Measurements from ENCODE around the gene ANKRD65. TPM values are rescaled to one million over a fixed set of nuclear protein-coding genes. Genes with fewer than 3 reads are reported as not detected.
"Not testable (repeated sequence)": the region's sequence is repeated elsewhere in the genome, so short reads cannot be mapped to it uniquely, and the experiment has no call there.

The ANKRD65 gene
- polyA plus RNA-seq, 3 donors = 9.0 to 15.7 (median 12.0) TPM

- DNase-seq = no peak
These were observed 2.4 kb downstream of the ANKRD65 start for GRCh38 chr1:1418464-1419362.

DNA sequence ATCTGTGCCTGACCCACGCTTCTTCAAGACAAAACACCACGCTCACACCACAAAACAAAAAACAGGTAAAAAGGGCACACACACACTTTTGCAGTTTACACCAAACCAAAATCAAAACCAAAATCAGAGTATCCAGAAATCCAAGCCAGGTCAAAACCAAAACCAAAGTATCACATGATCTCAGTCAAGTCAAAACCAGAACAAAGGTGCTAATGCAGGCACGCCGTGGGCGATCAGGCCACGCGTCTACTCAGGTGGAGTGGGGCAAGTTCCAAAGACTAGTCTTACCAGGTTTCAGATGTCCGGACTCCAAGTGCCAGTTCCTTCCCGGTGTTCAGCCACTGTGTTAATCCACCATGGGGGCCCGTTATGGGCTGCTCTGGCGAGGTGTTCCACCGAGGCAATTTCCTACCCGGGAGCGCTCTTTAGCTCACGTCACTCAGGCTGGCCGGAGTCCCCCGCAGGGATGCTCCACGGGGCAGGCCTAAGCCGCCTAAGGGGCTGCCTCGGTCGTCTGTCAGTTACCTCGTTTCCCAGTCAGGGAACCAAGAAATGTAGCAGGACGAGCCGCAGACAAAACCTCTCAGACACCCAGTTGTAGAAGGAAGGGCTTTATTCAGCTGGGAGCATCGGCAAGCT lies 3.1 kb downstream of the ANKRD65 start:
- DNase-seq = not testable (repeated sequence)

DNA sequence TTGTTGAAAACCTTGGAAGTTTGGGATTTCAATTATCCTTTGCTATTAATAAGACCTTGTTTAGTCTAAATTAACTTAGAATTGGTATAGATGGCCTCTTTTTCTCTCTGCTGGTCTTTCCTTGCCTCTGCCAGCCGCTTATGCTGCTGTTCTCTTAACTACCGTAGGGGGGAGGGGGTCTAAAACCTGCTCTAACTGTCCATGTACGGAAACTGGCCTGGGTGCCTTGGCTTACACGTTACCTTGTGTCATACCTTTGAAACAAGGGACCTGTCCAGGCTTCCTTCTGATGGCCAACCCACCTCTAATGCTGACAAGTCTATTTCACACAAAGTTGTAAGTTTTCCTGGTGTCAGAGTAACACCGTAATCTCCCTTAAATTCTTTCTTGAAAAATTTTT lies 3.7 kb downstream of the ANKRD65 start:
- DNase-seq = not testable (repeated sequence)

DNA sequence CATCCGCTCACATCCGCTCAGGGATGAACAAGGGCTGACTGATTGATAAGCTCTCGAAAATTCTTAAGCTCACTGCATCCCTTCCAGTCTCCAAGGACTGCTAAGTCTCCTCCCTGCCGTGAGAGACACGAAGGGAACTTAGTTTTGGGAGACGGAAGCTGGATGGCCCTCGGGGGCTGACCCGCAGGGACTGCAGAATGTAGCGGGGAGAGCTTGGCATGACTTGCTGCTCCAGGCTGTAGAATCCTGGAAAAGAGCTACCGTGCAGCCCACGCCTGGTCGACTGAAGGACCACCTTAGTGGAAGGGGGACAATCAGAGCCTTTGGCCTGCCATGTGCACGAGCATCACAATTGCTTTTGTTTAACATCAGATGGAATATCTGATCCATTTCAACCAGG lies 5.3 kb downstream of the ANKRD65 start:
- no peak for DNase-seq

DNA sequence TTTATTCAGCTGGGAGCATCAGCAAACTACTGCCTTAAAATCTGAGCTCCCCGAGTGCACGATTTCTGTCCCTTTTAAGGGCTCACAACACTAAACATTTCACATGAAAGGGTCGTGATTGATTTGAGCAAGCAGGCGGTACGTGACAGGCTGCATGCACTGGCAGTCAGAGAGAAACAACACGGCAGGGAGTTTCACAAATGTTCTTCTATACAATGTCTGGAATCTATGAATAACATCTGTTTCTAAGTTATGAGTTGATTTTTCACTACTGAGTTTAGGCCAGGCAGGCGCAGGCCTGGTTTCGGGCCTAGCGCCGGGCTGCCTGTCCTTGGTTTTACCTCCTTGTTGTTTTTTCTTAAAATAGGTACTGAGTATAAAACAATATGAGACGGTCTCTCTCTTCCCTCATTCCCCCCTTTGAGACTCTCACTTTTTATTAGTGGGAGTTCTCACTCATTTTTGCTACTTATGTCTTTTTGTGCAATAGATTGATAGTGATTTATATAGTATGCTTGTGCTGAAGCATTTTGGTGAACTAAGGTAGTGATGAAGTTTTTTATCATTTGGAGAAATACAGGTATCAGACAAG lies 8.7 kb downstream of the ANKRD65 start:
- not testable (repeated sequence) for DNase-seq

DNA sequence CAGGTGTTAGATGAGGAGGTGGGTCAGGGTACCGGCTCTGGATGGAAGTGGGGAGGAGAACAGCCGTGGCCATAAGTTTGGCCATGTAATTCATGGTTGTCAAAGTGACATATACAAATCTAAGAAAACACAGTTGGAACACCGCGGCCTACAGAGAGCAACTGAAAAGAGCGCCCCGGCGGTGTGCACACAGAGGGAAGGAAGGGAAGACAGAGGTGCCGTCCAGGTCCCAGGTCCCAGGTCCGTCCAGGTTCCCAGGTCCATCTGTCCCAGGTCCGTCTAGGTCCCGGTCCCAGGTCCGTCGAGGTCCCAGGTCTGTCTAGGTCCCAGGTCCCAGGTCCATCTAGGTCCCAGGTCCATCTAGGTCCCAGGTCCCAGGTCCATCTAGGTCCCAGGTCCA lies 9.4 kb downstream of the ANKRD65 start:
- no peak for DNase-seq

GRCh38 chr1:1410238-1410637 lies 10.8 kb downstream of the ANKRD65 start:
- not testable (repeated sequence) for DNase-seq

DNA sequence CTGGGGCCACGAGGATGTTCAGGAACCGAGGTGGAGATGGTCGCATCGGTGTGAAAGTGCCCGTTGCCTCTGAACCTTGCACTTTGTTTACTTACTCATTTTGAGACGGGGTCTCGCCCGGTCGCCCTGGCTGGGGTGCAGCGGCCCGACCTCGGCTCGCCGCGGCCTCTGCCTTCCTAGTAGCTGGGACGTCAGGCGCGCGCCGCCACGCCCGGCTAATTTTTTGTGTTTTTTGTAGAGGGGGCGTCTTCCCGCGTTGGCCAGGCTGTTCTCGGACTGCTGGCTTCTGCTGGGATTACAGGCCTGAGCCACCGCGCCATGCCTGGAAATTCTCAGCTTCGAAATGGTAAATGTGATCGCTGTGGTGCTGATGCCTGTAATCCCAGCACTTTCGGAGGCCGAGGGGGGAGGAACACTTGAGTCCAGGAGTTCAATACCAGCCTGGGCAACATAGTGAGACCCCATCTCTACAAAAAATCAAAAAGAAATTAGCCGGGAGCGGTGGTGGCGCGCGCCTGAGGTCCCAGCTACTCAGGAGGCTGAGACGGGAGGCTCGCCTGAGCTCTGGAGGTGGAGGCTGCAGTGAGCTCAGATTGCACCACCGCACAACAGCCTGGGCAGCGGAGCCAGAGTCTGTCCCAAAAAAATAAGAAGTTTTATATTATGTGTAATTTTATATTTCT lies 13.3 kb downstream of the ANKRD65 start:
- DNase-seq = no peak

- DNase-seq = peak; percentile 92
These were observed 14.0 kb downstream of the ANKRD65 start, which contains the start of gene MRPL20 for GRCh38 chr1:1406821-1407635. Gene MRPL20, minus strand, starts transcription at chr1:1407293. Its CDS starts 76 bp downstream, at chr1:1407217.

- no peak for DNase-seq
These were observed 14.8 kb downstream of the ANKRD65 start for GRCh38 chr1:1406101-1406820.

- DNase-seq = no peak
These were observed 17.4 kb downstream of the ANKRD65 start for GRCh38 chr1:1403653-1404052.

DNA sequence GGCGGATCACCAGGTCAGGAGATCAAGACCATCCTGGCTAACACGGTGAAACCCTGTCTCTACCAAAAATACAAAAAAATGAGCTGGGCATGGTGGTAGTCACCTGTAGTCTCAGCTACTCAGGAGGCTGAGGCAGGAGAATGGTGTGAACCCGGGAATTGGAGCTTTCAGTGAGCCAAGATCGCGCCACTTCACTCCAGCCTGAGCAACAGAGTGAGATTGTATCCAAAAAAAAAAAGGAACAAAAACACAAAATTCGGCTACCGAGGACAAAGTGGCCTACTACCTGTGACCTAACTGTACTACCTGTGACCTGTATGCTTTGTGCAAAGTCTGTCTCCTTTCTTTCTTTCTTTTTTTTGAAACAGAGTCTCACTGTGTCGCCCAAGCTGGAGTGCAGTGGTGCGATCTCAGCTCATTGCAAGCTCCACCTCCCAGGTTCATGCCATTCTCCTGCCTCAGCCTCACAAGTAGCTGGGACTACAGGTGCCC lies 18.1 kb downstream of the ANKRD65 start:
- DNase-seq = not testable (repeated sequence)

DNA sequence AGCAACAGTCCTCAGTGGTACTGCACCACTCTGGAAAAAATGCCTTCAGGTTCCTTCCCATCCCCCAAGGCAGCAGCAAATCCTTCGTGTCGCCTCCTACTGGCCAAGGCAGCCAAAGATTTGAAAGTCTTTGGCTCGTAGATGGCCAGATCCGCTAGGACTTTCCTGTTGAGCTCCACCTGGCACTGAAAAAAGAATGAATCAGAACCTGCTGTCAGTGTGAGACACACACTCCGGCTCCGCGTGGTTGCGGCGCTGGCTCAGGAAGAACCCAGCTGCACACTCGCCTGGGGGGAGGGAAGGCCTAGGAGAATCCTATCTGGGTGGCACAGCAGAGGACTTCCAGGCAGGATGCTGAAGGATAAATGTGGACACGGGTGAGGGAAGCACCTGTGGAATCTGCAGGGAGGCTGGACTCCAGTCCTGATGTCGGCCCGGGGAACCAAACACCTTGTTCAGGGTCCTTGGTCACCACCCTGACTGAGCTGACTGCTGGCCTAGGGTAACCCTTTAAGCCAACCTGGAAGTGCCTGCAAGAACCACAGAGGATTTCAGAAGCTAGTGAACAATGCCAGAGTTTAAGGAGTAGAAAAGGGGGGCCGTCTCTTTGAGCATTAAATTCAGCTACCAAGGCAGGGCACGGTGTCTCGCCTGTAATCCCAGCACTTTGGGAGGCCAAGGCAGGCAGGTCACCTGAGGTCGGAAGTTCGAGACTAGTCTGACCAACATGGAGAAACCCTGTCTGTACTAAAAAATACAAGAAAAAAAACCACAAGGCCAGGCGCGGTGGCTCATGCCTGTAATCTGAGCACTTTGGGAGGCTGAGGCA lies 18.8 kb downstream of the ANKRD65 start:
- DNase-seq = no peak

DNA sequence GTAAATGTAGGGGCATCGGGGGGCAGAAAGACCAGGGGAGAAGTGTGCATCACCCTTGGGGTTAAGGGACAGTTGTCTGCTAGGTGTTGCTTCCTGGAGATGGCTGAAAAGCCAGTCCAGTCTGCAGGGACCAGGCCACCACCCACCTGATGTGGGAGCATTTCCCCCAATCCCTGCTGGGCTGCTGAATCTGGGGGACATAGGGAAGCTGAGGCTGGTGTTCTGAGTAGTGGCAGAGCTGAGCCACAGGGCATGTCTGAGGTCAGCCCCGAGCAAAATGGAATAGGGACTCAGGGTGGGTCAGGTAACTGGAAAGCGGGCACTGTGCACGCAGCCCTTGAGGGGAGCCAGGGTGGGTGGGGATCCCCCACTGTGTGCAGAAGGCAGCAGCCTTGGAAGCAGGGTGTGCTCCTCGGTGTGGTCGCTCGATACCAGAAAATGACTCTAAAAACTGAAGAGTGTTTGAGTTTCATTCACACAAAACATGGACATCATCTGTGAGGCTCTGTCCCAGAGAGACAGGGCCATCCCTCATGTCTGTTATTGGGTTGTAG lies 19.5 kb downstream of the ANKRD65 start:
- no peak for DNase-seq

- no peak for DNase-seq
These were observed 20.3 kb downstream of the ANKRD65 start for GRCh38 chr1:1400576-1401456.

DNA sequence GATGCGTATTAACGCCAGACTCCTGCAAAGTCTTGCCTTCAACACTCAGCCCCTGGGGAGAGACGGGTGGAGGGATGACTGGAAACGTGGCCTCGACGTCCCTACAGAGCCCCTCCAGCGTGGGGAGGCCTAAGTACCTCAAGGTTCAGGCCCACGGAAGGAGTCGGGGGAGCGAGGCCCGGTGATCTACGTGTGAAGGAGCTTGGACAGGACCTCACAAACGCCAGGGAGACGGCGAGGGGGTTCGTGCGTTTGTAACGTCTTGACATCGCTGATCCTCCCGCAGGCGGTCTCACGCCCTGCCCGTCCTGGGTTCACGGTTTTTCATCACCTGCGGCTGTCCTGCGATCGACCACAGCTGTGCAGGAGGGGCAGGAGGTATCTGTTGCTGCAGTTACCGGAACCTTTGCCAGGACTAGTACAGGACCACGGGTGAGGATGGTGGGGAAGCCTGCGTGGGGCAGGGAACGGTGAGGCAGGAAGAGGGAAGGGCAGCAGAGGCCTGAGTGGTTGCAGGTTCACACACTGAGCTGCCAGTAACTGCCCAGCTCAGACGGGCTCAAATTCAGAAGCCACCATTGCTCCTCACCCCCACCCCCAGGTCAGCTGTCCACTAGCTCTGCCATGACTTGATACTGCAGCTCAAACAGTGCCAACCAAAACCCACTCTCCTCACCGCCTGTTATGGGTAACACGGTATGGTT lies 21.1 kb downstream of the ANKRD65 start:
- DNase-seq = no peak

DNA sequence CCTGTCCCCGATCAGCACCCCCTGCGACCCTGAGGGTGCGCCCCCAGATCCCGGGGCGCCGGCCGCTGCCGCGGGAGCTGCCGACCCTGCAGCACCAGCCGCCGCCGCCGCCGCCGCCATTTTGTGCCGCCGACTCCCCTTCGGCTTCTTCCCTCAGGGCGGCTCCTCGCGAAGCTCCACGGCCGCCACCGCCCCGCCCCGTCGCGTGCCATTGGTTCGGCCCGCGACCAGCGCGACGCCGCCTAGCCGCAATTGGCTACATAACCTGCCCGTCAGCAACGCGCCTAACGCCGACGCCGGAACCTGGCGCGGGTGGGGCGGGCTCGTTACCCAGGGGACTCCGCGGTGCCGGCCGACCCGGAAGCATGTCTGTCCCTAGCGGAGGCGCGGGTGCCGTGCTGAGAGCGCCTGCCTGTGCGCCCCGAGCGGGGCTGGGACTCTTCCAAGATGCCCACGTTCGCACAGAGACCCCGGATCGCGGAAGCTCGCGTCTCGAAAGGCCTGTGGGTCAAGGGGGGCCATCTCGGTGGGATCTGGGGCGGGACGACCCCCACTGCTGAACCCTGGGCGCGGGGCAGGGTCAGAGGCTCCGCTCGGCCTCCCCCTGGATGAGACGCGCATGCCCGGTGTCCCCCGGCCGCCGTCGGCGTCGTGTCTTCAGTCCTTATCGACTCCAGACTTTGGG lies 21.7 kb downstream of the ANKRD65 start, which contains the start of gene CCNL2:
Gene CCNL2 (minus strand): TSS at position 149 of the 685 bp plus-strand sequence. CDS start 29 bp downstream, at position 120.
- peak; percentile 98 for DNase-seq
